ENCODE results near the gene SPACA6. TPM values are rescaled to one million over a fixed set of nuclear protein-coding genes. Genes with fewer than 3 reads are reported as not detected.
"Not testable (repeated sequence)": the region's sequence is repeated elsewhere in the genome, so short reads cannot be mapped to it uniquely, and the experiment has no call there.

SPACA6 gene
- total RNA-seq, 1 experiment from 2014 or later = 6.3 TPM

- no peak overlapping the region for H3K4me3 ChIP-seq (ENCODE audit: insufficient read depth, low read depth, low read length)
- no peaks in the 10 kb centered on the region for H3K36me3 ChIP-seq (replicated peaks; ENCODE audit: control insufficient read depth, insufficient read depth, low read length)
- peaks cover 4% of the 10 kb centered on the region; the same call in 1 of the 2 replicates for H3K27me3 ChIP-seq (ENCODE audit: control insufficient read depth, insufficient read depth, low read length)
- no peak for DNase-seq
These were observed 32.9 kb downstream of the SPACA6 start for GRCh38 chr19:51726049-51726448.

GRCh38 chr19:51727349-51727880 is 34.3 kb downstream of the SPACA6 start:
- Histone ChIP-seq H3K27me3 (ENCODE audit: control insufficient read depth, insufficient read depth, low read length) (no peaks in the 10 kb centered on the region; the same call in 1 of the 2 replicates), H3K4me3 (ENCODE audit: insufficient read depth, low read depth, low read length) (no peak overlapping the region), H3K36me3 (replicated peaks; ENCODE audit: control insufficient read depth, insufficient read depth, low read length) (no peaks in the 10 kb centered on the region)

GRCh38 chr19:51729781-51730180 is 36.7 kb downstream of the SPACA6 start:
- no peak overlapping the region for H3K4me3 ChIP-seq (ENCODE audit: insufficient read depth, low read depth, low read length)
- H3K36me3 ChIP-seq (replicated peaks; ENCODE audit: control insufficient read depth, insufficient read depth, low read length) = no peaks in the 10 kb centered on the region
- DNase-seq = no peak
- no peaks in the 10 kb centered on the region; the same call in 1 of the 2 replicates for H3K27me3 ChIP-seq (ENCODE audit: control insufficient read depth, insufficient read depth, low read length)

More at GRCh38 chr19:51727349-51727880, 34.3 kb downstream of the SPACA6 start:
- no peak for DNase-seq

- H3K4me3 ChIP-seq (ENCODE audit: insufficient read depth, low read depth, low read length) = no peak overlapping the region
- no peaks in the 10 kb centered on the region for H3K27me3 ChIP-seq (ENCODE audit: control insufficient read depth, insufficient read depth, low read length)
- DNase-seq = no peak
- no peaks in the 10 kb centered on the region for H3K36me3 ChIP-seq (replicated peaks; ENCODE audit: control insufficient read depth, insufficient read depth, low read length)
These were observed 40.8 kb downstream of the SPACA6 start for GRCh38 chr19:51733742-51734522.

- no peaks in the 10 kb centered on the region for H3K27me3 ChIP-seq (ENCODE audit: control insufficient read depth, insufficient read depth, low read length)
These were observed 42.8 kb downstream of the SPACA6 start for GRCh38 chr19:51735759-51736449.

GRCh38 chr19:51737389-51737788 is 44.3 kb downstream of the SPACA6 start:
- no peak for DNase-seq
- Histone ChIP-seq H3K36me3 (replicated peaks; ENCODE audit: control insufficient read depth, insufficient read depth, low read length) (no peaks in the 10 kb centered on the region), H3K27me3 (ENCODE audit: control insufficient read depth, insufficient read depth, low read length) (no peaks in the 10 kb centered on the region)

More at GRCh38 chr19:51735759-51736449, 42.8 kb downstream of the SPACA6 start:
- no peak for DNase-seq
- Histone ChIP-seq H3K36me3 (replicated peaks; ENCODE audit: control insufficient read depth, insufficient read depth, low read length) (no peaks in the 10 kb centered on the region), H3K4me3 (ENCODE audit: insufficient read depth, low read depth, low read length) (no peak overlapping the region)

GRCh38 chr19:51737924-51738323 is 44.8 kb downstream of the SPACA6 start:
- DNase-seq = no peak
- no peak overlapping the region for H3K4me3 ChIP-seq (ENCODE audit: insufficient read depth, low read depth, low read length)
- no peaks in the 10 kb centered on the region for H3K36me3 ChIP-seq (replicated peaks; ENCODE audit: control insufficient read depth, insufficient read depth, low read length)
- H3K27me3 ChIP-seq (ENCODE audit: control insufficient read depth, insufficient read depth, low read length) = no peaks in the 10 kb centered on the region

More at GRCh38 chr19:51737389-51737788, 44.3 kb downstream of the SPACA6 start:
- no peak overlapping the region for H3K4me3 ChIP-seq (ENCODE audit: insufficient read depth, low read depth, low read length)

- DNase-seq; H3K36me3 ChIP-seq (replicated peaks; ENCODE audit: control insufficient read depth, insufficient read depth, low read length); H3K27me3 ChIP-seq (ENCODE audit: control insufficient read depth, insufficient read depth, low read length); H3K4me3 ChIP-seq (ENCODE audit: insufficient read depth, low read depth, low read length): not testable (repeated sequence)
These were observed 45.4 kb downstream of the SPACA6 start for GRCh38 chr19:51738523-51738922.

- no peak overlapping the region for H3K4me3 ChIP-seq (ENCODE audit: insufficient read depth, low read depth, low read length)
- no peak for DNase-seq
- no peaks in the 10 kb centered on the region for H3K36me3 ChIP-seq (replicated peaks; ENCODE audit: control insufficient read depth, insufficient read depth, low read length)
- no peaks in the 10 kb centered on the region for H3K27me3 ChIP-seq (ENCODE audit: control insufficient read depth, insufficient read depth, low read length)
These were observed 46.5 kb downstream of the SPACA6 start for GRCh38 chr19:51739466-51740213.

- no peaks in the 10 kb centered on the region for H3K27me3 ChIP-seq (ENCODE audit: control insufficient read depth, insufficient read depth, low read length)
- no peak overlapping the region for H3K4me3 ChIP-seq (ENCODE audit: insufficient read depth, low read depth, low read length)
- DNase-seq = no peak
- H3K36me3 ChIP-seq (replicated peaks; ENCODE audit: control insufficient read depth, insufficient read depth, low read length) = no peaks in the 10 kb centered on the region
These were observed 47.2 kb downstream of the SPACA6 start for GRCh38 chr19:51740356-51740755.

- H3K27me3 ChIP-seq (ENCODE audit: control insufficient read depth, insufficient read depth, low read length) = no peaks in the 10 kb centered on the region
- no peak for DNase-seq
- H3K4me3 ChIP-seq (ENCODE audit: insufficient read depth, low read depth, low read length) = no peak overlapping the region
- H3K36me3 ChIP-seq (replicated peaks; ENCODE audit: control insufficient read depth, insufficient read depth, low read length) = no peaks in the 10 kb centered on the region
These were observed 49.7 kb downstream of the SPACA6 start for GRCh38 chr19:51742789-51743188.

- no peaks in the 10 kb centered on the region for H3K36me3 ChIP-seq (replicated peaks; ENCODE audit: control insufficient read depth, insufficient read depth, low read length)
- no peak for DNase-seq
- no peaks in the 10 kb centered on the region for H3K27me3 ChIP-seq (ENCODE audit: control insufficient read depth, insufficient read depth, low read length)
- H3K4me3 ChIP-seq (ENCODE audit: insufficient read depth, low read depth, low read length) = no peak overlapping the region
These were observed 50.3 kb downstream of the SPACA6 start for GRCh38 chr19:51743405-51743804.

- no peaks in the 10 kb centered on the region for H3K36me3 ChIP-seq (replicated peaks; ENCODE audit: control insufficient read depth, insufficient read depth, low read length)
- no peak for DNase-seq
- H3K4me3 ChIP-seq (ENCODE audit: insufficient read depth, low read depth, low read length) = no peak overlapping the region
- H3K27me3 ChIP-seq (ENCODE audit: control insufficient read depth, insufficient read depth, low read length) = no peaks in the 10 kb centered on the region
These were observed 53.6 kb downstream of the SPACA6 start for GRCh38 chr19:51746731-51747130.

GRCh38 chr19:51749979-51750378 is 56.8 kb downstream of the SPACA6 start:
- no peak overlapping the region for H3K4me3 ChIP-seq (ENCODE audit: insufficient read depth, low read depth, low read length)
- DNase-seq = no peak
- no peaks in the 10 kb centered on the region for H3K27me3 ChIP-seq (ENCODE audit: control insufficient read depth, insufficient read depth, low read length)
- no peaks in the 10 kb centered on the region for H3K36me3 ChIP-seq (replicated peaks; ENCODE audit: control insufficient read depth, insufficient read depth, low read length)
